ENCODE measurements around the gene CD22.

The CD22 gene

DNA sequence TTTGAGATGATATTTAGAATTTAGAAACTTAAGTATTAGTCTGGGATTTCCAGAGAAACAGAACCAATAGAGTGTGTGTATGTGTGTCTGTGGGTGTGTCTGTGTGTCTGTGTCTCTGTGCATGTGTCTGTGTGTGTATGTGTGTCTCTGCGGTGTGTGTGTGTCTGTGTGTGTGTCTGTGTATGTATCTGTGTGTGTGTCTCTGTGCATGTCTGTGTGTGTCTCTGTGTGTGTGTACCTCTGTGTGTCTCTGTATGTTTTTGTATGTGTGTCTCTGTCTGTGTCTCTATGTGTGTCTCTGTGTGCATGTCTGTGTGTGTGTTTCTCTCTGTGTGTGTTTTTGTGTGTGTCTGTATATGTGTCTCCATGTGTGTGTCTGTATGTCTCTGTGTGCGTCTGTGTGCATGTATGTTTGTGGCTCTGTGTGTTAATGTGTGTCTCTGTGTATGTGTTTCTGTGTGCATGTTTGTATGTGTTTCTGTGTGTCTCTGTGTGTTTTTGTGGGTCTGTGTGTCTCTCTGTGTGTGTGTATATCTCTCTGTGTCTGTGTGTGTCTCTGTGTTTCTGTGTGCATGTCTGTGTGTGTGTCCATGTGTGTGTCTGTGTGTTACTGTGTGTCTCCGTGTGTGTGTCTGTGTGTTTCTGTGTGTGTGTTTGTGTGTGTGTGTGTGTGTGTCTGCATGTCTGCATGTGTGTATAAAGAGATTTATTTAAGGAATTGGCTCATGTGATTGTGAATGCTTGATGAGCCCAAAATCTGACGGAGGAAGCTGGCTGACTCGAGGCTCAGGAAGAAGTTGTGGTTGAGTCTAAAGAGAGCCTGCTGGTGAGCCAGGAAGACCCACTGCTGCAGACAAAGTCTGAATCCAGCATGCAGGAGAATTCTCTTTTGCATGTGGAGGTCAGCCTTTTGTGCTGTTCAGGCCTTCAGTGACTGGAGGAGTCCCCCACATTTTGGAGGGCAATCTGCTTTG is 64.0 kb downstream of the CD22 start:
- no peak for DNase-seq

GRCh38 chr19:35395382-35396199 is 66.6 kb downstream of the CD22 start:
- no peak for DNase-seq

GRCh38 chr19:35396240-35396885 is 67.4 kb downstream of the CD22 start:
- no peak for DNase-seq

All from kidney glomerular epithelial cell (primary cell).